Caco-2 (cell line): ENCODE data around the gene MYADML2. TPM values are rescaled to one million over a fixed set of nuclear protein-coding genes. Genes with fewer than 3 reads are reported as not detected.

Source experiments
- BruUV-seq: library from RNA; stranded (reverse); fragments of 400-500 nt; replicated peaks from 2 replicates; lab custom pipeline; 2021; lab: Mats Ljungman, UMichigan
- CTCF ChIA-PET: fragments of 300-600 bp; sonication (Branson Sonifier 250); formaldehyde crosslinking; loops from one replicate; lab custom pipeline; 2022; ENCODE audit warnings: antibody characterized with exemption; lab: Charles Lee
- POLR2A ChIA-PET: fragments of 300-600 bp; sonication (Branson Sonifier 250); formaldehyde crosslinking; loops from one replicate; lab custom pipeline; 2022; ENCODE audit warnings: antibody characterized with exemption; lab: Charles Lee
- DNase-seq, 2 experiments: peaks; one replicate each; pipeline versions ENCODE4 v3.0.0 to v3.0.0-alpha.2; 2020 to 2022
- H3K27me3 ChIP-seq: replicated peaks from 2 replicates; pipeline ENCODE4 v1.6.0; 2011; ENCODE audit warnings: low read length; ENCODE audit not compliant: control insufficient read depth, insufficient read depth
- H3K36me3 ChIP-seq: 2 replicates; pipeline ENCODE4 v1.5.1; 2011; ENCODE audit warnings: low read length; ENCODE audit not compliant: control insufficient read depth, insufficient read depth
- H3K4me1 ChIP-seq: fragments of 250-450 bp; sonication (Bioruptor Pico); 2 replicates; pipeline ENCODE4 v1.5.1; 2020; ENCODE audit warnings: mild to moderate bottlenecking
- H3K4me3 ChIP-seq: 2 replicates; pipeline ENCODE4 v1.5.1; 2011; ENCODE audit warnings: low read depth, mild to moderate bottlenecking, control low read depth, low read length
- H3K9me3 ChIP-seq: fragments of 250-450 bp; sonication (Bioruptor Pico); 2 replicates; pipeline ENCODE4 v1.5.1; 2020; ENCODE audit warnings: mild to moderate bottlenecking, moderate library complexity
- H3K27ac Mint-ChIP-seq: one replicate; pipeline ENCODE4 v1.8.0; 2022; ENCODE audit warnings: mixed read lengths; ENCODE audit not compliant: unreplicated experiment
- H3K27me3 Mint-ChIP-seq: one replicate; pipeline ENCODE4 v1.8.0; 2022; ENCODE audit warnings: mixed read lengths; ENCODE audit not compliant: insufficient read depth, unreplicated experiment
- H3K36me3 Mint-ChIP-seq: one replicate; pipeline ENCODE4 v1.8.0; 2022; ENCODE audit warnings: mild to moderate bottlenecking, mixed read lengths; ENCODE audit not compliant: insufficient read depth, unreplicated experiment
- H3K4me1 Mint-ChIP-seq: one replicate; pipeline ENCODE4 v1.8.0; 2022; ENCODE audit warnings: low read depth, mixed read lengths; ENCODE audit not compliant: unreplicated experiment
- H3K4me3 Mint-ChIP-seq: one replicate; pipeline ENCODE4 v1.8.0; 2022; ENCODE audit warnings: mild to moderate bottlenecking, moderate library complexity, mixed read lengths; ENCODE audit not compliant: unreplicated experiment
- H3K9me3 Mint-ChIP-seq: one replicate; pipeline ENCODE4 v1.8.0; 2022; ENCODE audit warnings: mixed read lengths; ENCODE audit not compliant: unreplicated experiment
- CTCF ChIP-seq, 2 experiments: fragments of 200-600 bp in 1 of 2; IDR thresholded peaks; 1 replicate in 1 of 2; 2 replicates in 1 of 2; pipeline versions ENCODE4 v1.5.1 to v1.8.0; 2011 to 2022; ENCODE audit warnings: antibody characterized with exemption in 1 of 2, control low read depth in 1 of 2, inconsistent platforms in 1 of 2, low read depth in 1 of 2, low read length in 1 of 2, mild to moderate bottlenecking in 1 of 2, moderate library complexity in 1 of 2; ENCODE audit not compliant: insufficient read depth in 1 of 2, severe bottlenecking in 1 of 2, unreplicated experiment in 1 of 2
- intact Hi-C: fragments of 100-400 bp; cut with micrococcal nuclease; formaldehyde crosslinking; loops from one replicate; pipeline ENCODE4 v1.10.0; 2022; ENCODE audit not compliant: unreplicated experiment
- total RNA-seq: library from RNA; stranded (reverse); gene quantifications from 2 replicates; pipeline ENCODE4 v1.2.3, GENCODE V29; 2022

Gene MYADML2
- total RNA-seq, 1 experiment from 2014 or later = not detected

- peak overlapping the region; percentile 89 for H3K4me3 ChIP-seq
- intact Hi-C loops = loop anchor here (5.0 kb wide), 2 partner anchors 94 to 594 kb away; partner anchors contain the start of genes CENPX and LRRC45
- POLR2A ChIA-PET = interaction anchor here (0.5 to 0.8 kb wide), 2 partner anchors 15 to 454 kb away, joined by 4 to 10 read pairs; no protein-coding TSS in a partner anchor
- Mint-ChIP-seq H3K9me3 (no peaks in the 10 kb centered on the region), H3K4me3 (peak overlapping the region; percentile 72), H3K27ac (no peak overlapping the region), H3K27me3 (no peaks in the 10 kb centered on the region), H3K4me1 (peaks cover 17% of the 10 kb centered on the region), H3K36me3 (peaks cover 31% of the 10 kb centered on the region)
- CTCF ChIA-PET = interaction anchor here (0.6 to 2.1 kb wide), 8 partner anchors 16 to 158 kb away, joined by 3 to 10 read pairs (median 3); partner anchors contain the start of genes ANAPC11, DCXR and RAC3
- no peaks in the 10 kb centered on the region for H3K36me3 ChIP-seq
- no peaks in the 10 kb centered on the region for H3K9me3 ChIP-seq
- H3K27me3 ChIP-seq = no peaks in the 10 kb centered on the region
- DNase-seq = no peak
- BruUV-seq = TSS peak; percentile 14
- TF ChIP-seq CTCF (IDR thresholded peaks at IDR 0.05; ENCODE audit: insufficient read depth in 1 of 2, low read depth in 1 of 2, low read length in 1 of 2, severe bottlenecking in 1 of 2, unreplicated experiment in 1 of 2) = no peak
- H3K4me1 ChIP-seq = peaks cover 11% of the 10 kb centered on the region
Measured at GRCh38 chr17:81928544-81929252, 18.3 kb downstream of the MYADML2 start.

GRCh38 chr17:81927653-81928543 is 19.1 kb downstream of the MYADML2 start, which contains the start of gene MAFG:
TSS of gene MAFG (minus strand) at chr17:81927735. CDS start at chr17:81923185, 4,550 bp downstream.
- CTCF ChIA-PET = interaction anchor here (0.5 to 2.1 kb wide), 19 partner anchors 9 to 197 kb away, joined by 3 to 11 read pairs (median 3); partner anchors contain the start of genes ANAPC11, DCXR, NOTUM and PYCR1
- peaks cover 24% of the 10 kb centered on the region for H3K4me1 Mint-ChIP-seq
- peak within 1 kb of the TSS; percentile 89 for H3K4me3 ChIP-seq
- peak; percentile 22 to 26 for TF ChIP-seq CTCF (IDR thresholded peaks at IDR 0.05; ENCODE audit: insufficient read depth in 1 of 2, low read depth in 1 of 2, low read length in 1 of 2, severe bottlenecking in 1 of 2, unreplicated experiment in 1 of 2)
- H3K27ac Mint-ChIP-seq = peak within 1 kb of the TSS; percentile 85
- POLR2A ChIA-PET = interaction anchor here (0.5 to 1.7 kb wide), 8 partner anchors 10 to 454 kb away, joined by 3 to 11 read pairs (median 4); partner anchors contain the start of genes CENPX, LRRC45 and SIRT7
- H3K36me3 ChIP-seq = no peaks in the 10 kb centered on the region
- H3K4me1 ChIP-seq = peaks cover 14% of the 10 kb centered on the region
- no peaks in the 10 kb centered on the region for H3K9me3 Mint-ChIP-seq
- peaks cover 28% of the 10 kb centered on the region for H3K36me3 Mint-ChIP-seq
- DNase-seq = peak; percentile 90 to 94
- peak within 1 kb of the TSS; percentile 77 for H3K4me3 Mint-ChIP-seq
- H3K27me3 Mint-ChIP-seq = no peaks in the 10 kb centered on the region
- H3K27me3 ChIP-seq = no peaks in the 10 kb centered on the region
- no peaks in the 10 kb centered on the region for H3K9me3 ChIP-seq
- intact Hi-C loops = loop anchor here (2.0 to 5.0 kb wide), 3 partner anchors 17 to 594 kb away; partner anchors contain the start of genes CENPX, LRRC45 and PCYT2
- BruUV-seq = no TSS peak
